ENCODE measurements around the gene DHX40. TPM values are rescaled to one million over a fixed set of nuclear protein-coding genes. Genes with fewer than 3 reads are reported as not detected.

Gene DHX40
- total and polyA plus RNA-seq, 2 of the 8 experiments (the other 6 are each of a cell fraction or from before 2014, with no cell fraction given), result 13.5 to 28.3 TPM

GRCh38 chr17:59650642-59651041 lies 85.2 kb downstream of the DHX40 start (continued):
- TF ChIP-seq ZNF274 (IDR thresholded peaks at IDR 0.05; ENCODE audit: borderline replicate concordance, extremely low read depth, low read length) (no peak), KDM5A (IDR thresholded peaks at IDR 0.05; ENCODE audit: low read length) (no peak)
